NCI-H1048 (cell line): Measurements from ENCODE around the gene RPL28.

ENCODE experiments used
- DNase-seq: peaks from one replicate; lab custom pipeline; 2025; lab: John Stamatoyannopoulos, UW

The RPL28 gene

DNA sequence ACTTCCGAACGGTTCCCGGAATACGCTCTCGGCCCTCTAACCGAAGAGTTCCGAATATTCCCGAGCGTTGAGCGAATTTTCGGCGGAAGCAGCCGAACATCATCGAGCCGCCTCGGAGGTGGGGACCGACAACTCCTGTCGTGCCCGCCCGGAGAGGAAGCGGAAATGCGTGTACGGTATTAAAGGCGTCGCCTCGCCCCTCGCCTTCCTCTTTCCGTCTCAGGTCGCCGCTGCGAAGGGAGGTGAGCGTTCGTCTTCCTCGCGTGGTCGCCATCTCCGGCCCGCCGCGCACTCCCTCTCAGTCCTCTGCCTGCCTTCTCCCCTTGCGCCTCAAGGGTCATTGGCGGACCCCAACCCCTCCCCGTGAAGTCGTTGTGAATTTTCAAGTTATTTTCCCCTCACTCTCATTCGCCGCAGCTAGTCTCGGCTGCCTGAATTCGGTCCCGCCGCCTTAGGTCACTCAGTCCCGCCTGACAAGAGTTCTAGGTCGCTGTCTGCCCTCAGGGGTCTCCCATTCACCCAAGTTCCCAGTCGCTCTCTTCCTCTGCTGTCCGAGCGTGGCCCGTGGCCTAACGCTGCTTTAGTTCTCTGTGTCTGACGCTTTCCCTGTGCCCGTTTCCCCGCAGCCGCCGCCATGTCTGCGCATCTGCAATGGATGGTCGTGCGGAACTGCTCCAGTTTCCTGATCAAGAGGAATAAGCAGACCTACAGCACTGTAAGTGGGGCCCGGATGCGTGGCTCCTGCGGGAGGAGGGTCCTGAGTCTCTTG is at the start of gene RPL28:
Gene RPL28 (plus strand): TSS at position 209 of the 769 bp plus-strand sequence. CDS start 426 bp downstream, at position 635.
- DNase-seq: peak; percentile 97

DNA sequence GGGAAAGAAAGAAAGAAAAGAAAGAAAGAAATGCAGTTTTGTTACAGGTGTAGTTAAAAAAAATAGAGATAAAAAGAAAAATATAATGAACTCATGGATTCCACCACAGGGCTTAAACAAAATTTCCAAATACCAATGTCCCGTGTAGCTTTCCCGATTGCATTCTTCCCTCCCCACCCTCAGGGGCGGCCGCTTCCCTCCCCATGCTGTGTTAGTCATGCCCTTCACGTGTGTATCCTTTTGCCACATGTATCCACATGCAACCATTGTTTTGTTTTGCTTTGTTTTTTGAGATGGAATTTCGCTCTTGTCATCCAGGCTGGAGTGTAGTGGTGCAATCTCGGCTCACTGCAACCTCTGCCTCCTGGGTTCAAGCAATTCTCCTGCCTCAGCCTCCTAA is 49.6 kb upstream of the RPL28 start:
- no peak for DNase-seq

- DNase-seq: peak; percentile 100
These were observed 46.4 kb upstream of the RPL28 start, which contains the start of gene KMT5C for GRCh38 chr19:55339105-55339888. KMT5C (plus strand) TSS chr19:55339876; CDS start chr19:55341937, 2,061 bp downstream.

DNA sequence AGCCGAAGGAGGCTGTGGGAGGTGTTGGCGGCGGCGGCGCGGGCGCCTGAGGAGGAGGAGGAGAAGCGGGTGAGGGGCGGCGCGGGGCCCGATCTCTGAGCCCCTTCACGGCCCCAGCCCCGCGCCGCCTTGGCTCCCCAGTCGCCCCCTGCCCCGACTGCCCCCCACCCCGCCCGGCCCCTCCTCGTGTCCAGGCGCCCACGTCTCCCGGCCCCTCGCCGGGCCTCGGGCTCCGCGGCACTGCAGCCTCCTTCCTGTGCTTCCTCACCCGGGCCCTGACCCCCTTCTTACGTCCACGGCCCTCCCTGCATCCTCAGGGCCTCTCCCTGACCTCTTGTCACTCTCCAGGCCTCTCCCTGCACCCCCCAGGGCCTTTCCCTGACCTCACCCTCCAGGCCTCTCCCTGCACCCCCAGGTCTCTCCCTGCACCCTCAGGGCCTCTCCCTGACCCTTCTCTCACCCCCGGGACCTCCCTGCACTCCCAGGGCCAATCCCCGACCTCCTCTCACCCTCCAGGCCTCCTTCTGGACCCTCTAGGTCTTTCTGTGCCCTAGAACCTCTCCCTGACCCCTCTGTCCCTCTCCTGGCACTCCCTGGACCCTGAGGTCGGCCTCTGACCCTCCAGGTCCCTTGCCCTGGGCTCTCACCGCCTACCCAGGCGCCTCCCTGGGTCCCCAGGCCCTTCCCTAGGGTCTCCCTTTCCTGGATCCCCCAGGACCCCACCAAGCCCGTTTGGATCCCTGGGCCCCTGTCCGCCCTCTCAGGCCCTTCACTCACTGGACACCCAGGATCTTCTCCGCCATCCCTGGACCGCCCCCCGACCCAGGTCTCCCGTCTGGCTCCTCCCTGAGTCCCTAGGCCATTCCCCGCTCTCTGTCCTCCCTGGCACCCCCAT is 45.6 kb upstream of the RPL28 start:
- no peak for DNase-seq

GRCh38 chr19:55340784-55341147 is 45.0 kb upstream of the RPL28 start:
- no peak for DNase-seq

DNA sequence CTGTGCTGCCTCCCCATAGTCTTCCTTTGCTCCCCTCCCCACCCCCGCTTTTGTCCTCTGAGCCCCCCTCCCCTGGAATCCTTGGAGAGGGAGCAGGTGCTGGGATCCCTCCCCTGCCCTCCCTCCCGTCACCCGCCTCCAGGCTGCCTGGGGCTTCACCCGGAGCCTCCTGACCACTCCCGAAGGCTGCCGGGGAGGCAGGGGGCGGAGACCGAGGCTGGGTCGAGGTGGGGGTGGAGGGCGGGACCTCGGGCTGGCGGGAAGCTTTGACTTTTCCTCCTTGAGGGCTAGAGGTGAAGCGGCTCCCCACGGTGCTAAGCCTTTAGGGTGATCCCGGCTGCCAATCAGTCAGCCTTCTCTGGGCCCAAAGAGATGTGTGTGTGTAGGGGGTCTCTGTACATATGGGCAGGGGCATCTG is 44.6 kb upstream of the RPL28 start:
- no peak for DNase-seq

GRCh38 chr19:55341595-55342531 is 43.9 kb upstream of the RPL28 start:
- DNase-seq: no peak

DNA sequence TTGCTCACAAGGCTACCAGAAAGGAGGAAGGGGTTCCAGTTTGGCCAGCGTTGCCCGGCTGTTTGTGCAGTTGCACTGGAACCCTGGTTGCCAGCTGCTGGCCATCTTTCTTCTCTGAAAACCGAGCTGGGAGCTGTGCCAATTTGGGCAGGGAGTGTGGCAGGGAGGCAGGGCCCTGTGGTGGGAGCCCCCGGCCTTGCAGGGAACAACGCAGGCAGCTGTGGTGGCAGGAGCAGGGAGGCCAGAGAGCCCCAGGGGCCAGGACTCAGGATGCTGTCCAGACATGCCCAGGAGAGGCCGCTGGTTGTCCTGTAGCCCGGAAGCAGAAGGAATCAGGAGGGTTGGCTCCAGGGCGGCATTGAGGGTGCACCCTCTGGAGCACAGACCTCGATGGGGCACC is 41.3 kb upstream of the RPL28 start:
- DNase-seq: no peak

- no peak for DNase-seq
These were observed 40.5 kb upstream of the RPL28 start for GRCh38 chr19:55345101-55345817.

DNA sequence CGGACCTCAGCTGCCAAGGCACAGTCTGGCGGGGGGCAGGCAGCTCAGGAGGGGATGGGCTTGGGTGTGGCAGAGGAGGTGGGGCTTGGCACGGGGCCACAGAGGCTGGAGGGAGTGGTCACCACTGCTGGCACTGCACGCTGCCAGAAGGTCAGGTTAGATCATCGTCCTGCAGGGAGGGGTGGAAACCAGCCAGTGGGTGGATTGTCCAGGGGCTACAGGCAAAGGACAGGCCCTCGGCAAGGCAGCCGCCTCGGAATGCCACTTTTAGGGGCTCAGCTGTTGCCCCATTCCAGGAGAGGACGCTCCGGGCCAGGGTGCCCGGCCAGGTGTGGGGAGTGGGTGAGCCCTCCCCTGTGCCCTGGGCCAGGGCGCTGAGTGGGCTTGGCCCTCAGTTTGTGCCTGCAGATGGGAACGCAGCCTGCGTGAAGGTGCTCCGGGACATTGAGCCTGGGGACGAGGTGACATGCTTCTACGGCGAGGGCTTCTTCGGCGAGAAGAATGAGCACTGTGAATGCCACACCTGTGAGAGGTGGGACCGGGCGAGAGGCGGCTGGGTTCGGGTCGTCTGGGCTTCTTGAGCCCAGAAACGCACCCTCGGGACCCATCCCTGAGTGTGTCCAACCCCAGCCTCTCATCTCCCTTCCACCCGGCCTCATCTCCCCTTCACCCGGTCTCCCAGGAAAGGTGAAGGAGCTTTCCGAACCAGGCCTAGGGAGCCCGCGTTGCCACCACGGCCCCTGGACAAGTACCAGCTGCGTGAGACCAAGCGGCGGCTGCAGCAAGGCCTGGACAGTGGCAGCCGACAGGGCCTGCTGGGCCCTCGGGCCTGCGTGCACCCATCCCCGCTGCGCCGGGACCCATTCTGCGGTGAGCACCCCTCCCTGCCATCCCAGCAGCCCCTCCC is 39.7 kb upstream of the RPL28 start:
- no peak for DNase-seq

DNA sequence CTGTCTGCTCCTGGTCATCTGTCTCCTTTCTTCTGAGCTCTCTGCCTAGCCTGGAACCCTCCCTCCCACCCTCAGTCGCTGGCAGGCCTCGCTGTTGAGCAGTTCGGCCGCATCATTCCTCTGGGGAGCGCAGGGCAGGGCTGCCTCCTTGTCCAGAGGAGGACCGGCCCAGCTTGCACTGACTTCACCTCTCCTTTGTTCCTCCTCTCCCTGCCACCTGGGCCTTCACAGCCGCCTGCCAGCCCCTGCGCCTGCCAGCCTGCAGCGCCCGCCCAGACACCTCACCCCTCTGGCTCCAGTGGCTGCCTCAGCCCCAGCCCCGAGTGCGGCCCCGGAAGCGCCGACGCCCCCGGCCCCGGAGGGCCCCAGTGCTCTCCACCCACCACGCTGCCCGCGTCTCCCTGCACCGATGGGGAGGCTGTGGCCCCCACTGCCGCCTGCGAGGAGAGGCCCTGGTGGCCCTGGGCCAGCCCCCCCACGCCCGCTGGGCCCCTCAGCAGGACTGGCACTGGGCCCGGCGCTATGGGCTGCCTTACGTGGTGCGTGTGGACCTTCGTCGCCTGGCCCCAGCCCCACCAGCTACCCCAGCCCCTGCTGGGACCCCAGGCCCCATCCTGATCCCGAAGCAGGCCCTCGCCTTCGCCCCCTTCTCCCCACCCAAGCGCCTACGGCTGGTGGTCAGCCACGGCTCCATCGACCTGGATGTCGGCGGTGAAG is 38.8 kb upstream of the RPL28 start:
- no peak for DNase-seq

- DNase-seq: no peak
These were observed 38.2 kb upstream of the RPL28 start for GRCh38 chr19:55347442-55348009.

DNA sequence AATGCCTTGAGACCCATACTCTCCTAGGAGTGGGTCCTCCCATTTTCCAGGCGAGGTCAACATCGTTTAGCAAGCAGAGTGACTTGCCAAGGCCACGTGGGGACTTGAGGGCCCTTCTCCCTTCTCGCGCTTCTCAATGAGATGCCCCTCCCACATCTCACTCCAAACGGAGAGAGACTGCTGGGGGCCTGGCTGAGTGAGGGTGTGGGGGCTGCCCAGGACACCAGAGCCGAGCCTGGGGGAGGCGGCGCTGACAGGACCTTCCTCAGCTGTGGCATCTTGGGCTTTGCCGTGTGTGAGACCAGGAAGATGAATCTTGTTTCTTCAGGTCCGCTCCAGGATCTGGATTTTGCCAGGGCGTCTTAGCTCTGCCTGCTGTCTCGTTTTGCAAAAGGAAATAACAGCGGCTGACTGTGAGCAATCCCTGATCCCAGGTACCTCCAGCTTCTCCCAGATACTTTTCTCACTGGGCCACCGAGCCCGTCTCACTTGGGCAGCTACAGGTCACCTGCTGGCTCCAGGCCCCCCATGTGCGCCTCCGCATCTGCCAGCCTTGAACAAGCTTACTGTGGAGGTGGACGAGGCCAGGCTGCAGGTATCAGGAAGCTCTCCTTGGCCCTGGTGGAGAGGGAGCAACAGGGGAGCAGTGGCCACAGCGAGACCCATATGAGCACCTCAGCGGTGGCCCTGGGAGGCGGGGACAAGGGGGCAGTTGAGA is 37.3 kb upstream of the RPL28 start:
- no peak for DNase-seq

DNA sequence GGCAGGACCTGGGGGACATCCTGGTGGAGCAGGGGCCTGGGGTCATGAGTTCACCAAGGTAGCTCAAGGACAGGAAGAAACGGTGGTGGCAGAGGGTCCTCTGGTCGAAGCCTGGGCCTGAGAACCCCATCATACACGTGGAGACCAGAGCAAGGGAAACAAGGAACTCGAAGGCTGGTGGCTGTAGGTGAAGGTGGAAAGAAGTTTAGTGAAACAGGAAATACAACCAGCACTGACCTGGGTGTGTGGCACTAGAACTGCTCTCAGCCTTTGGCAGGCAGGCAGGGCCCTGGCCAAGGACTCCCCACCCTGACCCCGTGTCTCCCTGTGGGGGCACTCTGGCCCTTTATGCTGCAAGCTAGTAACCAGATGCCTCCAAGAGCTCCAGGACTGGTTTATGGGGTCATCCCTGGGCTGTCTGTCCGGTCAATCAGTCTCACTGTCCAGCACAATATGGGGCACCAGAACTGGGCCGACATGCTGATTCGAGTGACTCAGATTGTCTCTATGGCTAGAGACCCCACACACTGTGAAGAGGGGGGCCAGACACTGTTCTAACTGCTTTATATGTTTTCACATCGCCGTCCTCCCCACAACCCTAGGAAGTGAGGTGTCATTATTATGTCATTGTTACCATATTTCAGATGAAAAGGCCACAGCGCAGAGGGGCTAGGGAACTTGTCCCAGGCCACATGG is 35.0 kb upstream of the RPL28 start:
- DNase-seq: no peak

GRCh38 chr19:55352040-55352439 is 33.7 kb upstream of the RPL28 start:
- no peak for DNase-seq

DNA sequence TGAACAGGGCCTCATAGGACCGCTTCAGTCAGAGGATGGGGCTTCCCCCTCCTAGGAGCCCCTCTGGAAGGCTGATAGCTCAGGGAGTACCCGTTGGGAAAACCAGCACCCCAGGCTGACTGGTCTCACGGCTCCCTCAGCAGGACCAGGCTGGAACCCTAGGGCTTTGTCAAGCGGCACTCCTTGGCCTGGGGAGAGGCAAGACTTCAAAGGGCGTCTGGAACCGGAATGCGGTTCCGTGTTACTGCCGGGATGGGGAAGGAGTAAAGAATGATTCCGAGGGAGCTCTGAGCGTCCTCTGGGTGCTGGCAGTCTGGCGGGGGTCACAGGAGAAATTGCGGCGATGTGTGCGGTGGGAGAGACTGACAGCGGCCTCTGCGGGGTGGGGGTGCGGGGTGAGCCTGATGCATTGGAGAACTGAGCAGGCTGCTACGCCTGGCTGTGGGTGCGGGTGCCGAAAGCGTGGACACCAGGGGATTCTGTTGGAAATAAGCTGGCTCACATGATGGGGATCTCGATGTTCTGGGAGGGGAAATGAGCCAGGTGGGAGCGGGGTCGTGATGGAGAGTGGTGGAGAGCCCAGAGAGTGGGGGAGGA is 33.1 kb upstream of the RPL28 start:
- DNase-seq: no peak

DNA sequence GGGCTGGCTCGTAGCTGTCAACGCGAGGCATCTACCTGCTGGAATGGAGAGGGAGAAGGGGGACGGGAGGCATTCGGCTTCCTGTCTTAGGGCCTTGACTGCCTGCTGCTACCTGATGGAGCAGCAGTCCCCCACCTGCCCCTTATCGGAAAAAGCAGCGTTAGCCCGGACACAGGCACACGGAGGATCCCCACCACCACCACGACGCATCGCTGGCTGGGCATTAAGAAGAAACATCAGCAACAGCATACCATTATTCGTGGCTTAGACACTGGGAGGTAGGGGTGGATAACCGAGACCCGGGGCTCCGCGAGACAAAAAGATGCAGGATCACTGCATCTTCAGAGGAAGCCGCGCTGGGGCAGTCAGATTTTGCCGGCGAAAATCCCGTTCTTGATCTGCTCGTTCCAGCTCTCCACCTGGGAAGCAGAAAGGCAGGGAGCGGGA is 32.4 kb upstream of the RPL28 start:
- DNase-seq: no peak
